ENCODE results near the gene PER2. TPM values are rescaled to one million over a fixed set of nuclear protein-coding genes. Genes with fewer than 3 reads are reported as not detected.
"Not testable (repeated sequence)": the region's sequence is repeated elsewhere in the genome, so short reads cannot be mapped to it uniquely, and the experiment has no call there.

Gene PER2, protein sequence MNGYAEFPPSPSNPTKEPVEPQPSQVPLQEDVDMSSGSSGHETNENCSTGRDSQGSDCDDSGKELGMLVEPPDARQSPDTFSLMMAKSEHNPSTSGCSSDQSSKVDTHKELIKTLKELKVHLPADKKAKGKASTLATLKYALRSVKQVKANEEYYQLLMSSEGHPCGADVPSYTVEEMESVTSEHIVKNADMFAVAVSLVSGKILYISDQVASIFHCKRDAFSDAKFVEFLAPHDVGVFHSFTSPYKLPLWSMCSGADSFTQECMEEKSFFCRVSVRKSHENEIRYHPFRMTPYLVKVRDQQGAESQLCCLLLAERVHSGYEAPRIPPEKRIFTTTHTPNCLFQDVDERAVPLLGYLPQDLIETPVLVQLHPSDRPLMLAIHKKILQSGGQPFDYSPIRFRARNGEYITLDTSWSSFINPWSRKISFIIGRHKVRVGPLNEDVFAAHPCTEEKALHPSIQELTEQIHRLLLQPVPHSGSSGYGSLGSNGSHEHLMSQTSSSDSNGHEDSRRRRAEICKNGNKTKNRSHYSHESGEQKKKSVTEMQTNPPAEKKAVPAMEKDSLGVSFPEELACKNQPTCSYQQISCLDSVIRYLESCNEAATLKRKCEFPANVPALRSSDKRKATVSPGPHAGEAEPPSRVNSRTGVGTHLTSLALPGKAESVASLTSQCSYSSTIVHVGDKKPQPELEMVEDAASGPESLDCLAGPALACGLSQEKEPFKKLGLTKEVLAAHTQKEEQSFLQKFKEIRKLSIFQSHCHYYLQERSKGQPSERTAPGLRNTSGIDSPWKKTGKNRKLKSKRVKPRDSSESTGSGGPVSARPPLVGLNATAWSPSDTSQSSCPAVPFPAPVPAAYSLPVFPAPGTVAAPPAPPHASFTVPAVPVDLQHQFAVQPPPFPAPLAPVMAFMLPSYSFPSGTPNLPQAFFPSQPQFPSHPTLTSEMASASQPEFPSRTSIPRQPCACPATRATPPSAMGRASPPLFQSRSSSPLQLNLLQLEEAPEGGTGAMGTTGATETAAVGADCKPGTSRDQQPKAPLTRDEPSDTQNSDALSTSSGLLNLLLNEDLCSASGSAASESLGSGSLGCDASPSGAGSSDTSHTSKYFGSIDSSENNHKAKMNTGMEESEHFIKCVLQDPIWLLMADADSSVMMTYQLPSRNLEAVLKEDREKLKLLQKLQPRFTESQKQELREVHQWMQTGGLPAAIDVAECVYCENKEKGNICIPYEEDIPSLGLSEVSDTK (N-terminal part only)
- 10 to 100 TPM; 17.4 to 17.6 TPM for total RNA-seq

DNA sequence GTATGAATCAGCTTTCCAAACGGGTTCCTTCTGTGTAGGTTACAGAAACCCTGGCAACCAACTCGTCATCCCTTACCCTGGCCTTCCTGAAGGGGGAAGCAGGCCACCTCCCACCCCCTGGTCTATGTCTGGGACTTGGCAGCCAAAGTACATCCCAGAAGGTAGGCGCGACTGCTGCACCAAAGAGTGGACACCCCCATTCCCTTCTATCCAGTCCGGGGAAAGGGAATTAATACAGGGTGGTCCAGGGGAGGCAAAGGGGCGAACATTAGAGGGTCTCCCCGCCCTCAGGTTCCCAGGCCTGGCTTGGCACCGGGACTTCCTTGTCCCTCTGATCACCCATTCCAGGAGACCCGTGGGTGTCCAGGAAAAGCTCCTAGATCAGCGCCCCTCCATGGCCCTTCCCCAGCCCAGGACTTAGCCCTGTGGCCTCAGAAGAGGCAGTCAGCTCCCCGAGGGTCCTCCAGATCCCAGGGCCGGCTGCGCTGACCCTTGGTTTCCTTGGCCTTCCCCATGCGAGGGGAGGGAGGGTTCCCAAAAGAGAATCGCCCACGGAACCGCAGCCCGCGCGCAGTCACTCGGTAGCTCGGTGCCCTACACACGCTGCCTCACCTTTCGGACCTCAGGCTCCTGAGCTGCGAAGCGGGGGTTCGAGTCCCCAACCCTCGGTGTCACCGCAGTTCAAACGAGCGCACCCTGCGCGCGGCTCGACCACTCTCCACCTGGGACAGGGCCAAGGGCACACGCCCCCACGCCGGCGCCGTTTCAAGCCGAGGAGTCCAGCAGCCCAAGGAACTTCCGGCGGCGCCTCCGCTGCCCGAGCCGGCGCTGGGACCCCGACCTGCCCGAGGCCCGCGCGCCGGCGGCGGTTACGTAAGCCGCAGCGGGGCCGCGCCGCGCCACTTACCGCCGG, at the start of gene PER2:
TSS of gene PER2 (minus strand) at position 874 of the 913 bp plus-strand sequence. CDS start 10,674 bp downstream, outside the sequence.
- Mint-ChIP-seq H3K4me3 (peak within 1 kb of the TSS; percentile 83), H3K27ac (peak within 1 kb of the TSS; percentile 96), H3K9me3 (no peaks in the 10 kb centered on the region), H3K27me3 (no peaks in the 10 kb centered on the region), H3K4me1 (ENCODE audit: low read depth) (peaks cover 44% of the 10 kb centered on the region), H3K36me3 (ENCODE audit: low read depth) (peaks cover 2% of the 10 kb centered on the region)
- ATAC-seq = peak; percentile 13
- DNase-seq = peak; percentile 59
- intact Hi-C loops (cut with micrococcal nuclease) = no loop called here
- POLR2A ChIA-PET = interaction anchor here (0.6 to 2.3 kb wide), 9 partner anchors 9 to 140 kb away, joined by 3 to 9 read pairs (median 3); partner anchors contain the start of gene ILKAP
- TF ChIP-seq, protein P1, sequence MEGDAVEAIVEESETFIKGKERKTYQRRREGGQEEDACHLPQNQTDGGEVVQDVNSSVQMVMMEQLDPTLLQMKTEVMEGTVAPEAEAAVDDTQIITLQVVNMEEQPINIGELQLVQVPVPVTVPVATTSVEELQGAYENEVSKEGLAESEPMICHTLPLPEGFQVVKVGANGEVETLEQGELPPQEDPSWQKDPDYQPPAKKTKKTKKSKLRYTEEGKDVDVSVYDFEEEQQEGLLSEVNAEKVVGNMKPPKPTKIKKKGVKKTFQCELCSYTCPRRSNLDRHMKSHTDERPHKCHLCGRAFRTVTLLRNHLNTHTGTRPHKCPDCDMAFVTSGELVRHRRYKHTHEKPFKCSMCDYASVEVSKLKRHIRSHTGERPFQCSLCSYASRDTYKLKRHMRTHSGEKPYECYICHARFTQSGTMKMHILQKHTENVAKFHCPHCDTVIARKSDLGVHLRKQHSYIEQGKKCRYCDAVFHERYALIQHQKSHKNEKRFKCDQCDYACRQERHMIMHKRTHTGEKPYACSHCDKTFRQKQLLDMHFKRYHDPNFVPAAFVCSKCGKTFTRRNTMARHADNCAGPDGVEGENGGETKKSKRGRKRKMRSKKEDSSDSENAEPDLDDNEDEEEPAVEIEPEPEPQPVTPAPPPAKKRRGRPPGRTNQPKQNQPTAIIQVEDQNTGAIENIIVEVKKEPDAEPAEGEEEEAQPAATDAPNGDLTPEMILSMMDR (IDR thresholded peaks at IDR 0.05) = no peak
- CTCF ChIA-PET = interaction anchor here (1.1 to 2.6 kb wide), 2 partner anchors 25 to 55 kb away, joined by 3 to 12 read pairs; no protein-coding TSS in a partner anchor

DNA sequence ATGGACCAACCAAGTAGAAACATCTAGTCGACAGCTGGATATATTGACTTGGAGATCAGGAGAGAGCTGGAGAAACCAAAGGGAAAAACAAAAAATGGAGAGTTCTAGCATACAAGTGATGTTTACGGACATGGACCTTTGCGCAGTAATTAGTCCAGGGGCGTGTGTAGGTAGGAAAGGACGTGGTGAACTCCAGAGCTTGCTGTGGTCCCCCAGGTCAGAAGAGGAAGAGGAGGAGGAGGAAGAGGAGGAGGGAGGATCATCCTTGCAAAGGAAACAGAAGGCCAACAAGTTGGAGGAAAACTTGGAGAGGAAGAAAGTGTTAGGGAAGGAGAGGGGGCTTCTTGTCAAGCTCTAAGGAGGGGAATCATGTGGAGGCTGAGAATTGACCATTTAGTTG, 49.4 kb upstream of the PER2 start:
- Mint-ChIP-seq H3K9me3 (no peaks in the 10 kb centered on the region), H3K27ac (no peak overlapping the region), H3K4me3 (no peak overlapping the region), H3K4me1 (ENCODE audit: low read depth) (peaks cover 4% of the 10 kb centered on the region), H3K27me3 (no peaks in the 10 kb centered on the region), H3K36me3 (ENCODE audit: low read depth) (peaks cover 6% of the 10 kb centered on the region)
- intact Hi-C loops (cut with micrococcal nuclease) = no loop called here
- TF ChIP-seq, protein P1 (IDR thresholded peaks at IDR 0.05) = no peak
- ATAC-seq (no peak), DNase-seq (no peak)
- CTCF ChIA-PET = interaction anchor here (1.1 to 1.5 kb wide), 2 partner anchors 20 to 33 kb away, joined by 4 to 6 read pairs; no protein-coding TSS in a partner anchor
- POLR2A ChIA-PET = no interaction called here

DNA sequence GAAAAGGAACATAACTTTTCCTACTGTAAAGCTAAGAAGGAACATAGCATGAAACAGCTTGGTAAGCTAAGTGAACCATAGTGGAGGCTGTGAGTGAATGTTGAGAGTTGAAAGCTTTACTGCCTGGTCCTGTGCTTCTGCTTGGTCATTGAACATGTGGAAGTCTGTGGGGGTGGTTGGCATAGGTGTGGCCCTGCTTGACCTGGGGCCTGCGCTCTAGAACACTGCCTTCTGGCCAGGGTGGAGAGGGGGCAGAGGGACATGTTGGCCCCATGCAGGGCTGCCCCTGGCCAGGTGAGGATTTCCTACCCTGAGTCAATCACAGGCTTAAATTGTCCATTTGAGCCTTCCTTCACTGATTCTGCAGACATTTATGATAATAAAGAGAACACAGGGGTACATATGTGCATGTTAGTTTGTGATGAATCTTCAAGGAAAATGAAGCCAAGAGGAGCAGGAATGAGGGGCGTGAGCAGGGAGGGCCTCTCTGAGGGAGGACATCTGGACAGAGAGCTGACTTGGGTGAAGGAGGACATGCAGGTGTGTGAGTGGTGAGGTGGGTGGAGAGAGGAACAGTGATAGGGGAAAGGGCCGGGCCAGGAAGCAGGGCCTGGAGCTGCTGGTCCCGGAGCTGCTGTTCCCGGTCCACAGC, 48.5 kb upstream of the PER2 start:
- ChIA-PET CTCF (interaction anchor here (1.5 kb wide), 1 partner anchor 20 kb away, joined by 6 read pairs; no protein-coding TSS in a partner anchor), POLR2A (no interaction called here)
- peaks cover 6% of the 10 kb centered on the region for H3K36me3 Mint-ChIP-seq (ENCODE audit: low read depth)
- peaks cover 4% of the 10 kb centered on the region for H3K4me1 Mint-ChIP-seq (ENCODE audit: low read depth)
- DNase-seq (no peak), ATAC-seq (no peak)
- no peaks in the 10 kb centered on the region for H3K9me3 Mint-ChIP-seq
- H3K27ac Mint-ChIP-seq = no peak overlapping the region
- TF ChIP-seq, protein P1 (IDR thresholded peaks at IDR 0.05) = no peak
- no peaks in the 10 kb centered on the region for H3K27me3 Mint-ChIP-seq
- intact Hi-C loops (cut with micrococcal nuclease) = no loop called here
- no peak overlapping the region for H3K4me3 Mint-ChIP-seq

DNA sequence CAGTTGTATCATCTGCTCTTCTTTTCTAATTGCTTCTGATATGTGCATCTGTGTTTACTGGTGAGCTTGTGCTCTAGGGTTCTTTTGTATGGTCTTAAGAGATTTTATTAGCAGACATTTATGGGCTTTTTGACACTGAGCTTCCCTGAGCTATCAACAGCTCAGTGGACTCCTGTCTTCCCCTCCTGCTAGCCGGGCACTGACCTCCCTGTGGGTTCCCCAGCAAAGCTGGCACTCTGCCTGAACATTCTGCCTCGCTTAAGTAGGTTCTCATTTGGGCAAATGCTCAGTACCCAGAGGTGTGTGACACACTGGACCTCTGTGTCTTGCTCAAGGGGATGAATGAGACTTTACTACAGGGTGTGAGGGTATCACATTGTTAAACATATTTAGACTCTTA, 47.7 kb upstream of the PER2 start:
- H3K27me3 Mint-ChIP-seq = no peaks in the 10 kb centered on the region
- ATAC-seq = no peak
- POLR2A ChIA-PET = no interaction called here
- TF ChIP-seq, protein P1 (IDR thresholded peaks at IDR 0.05) = no peak
- no peak for DNase-seq
- H3K4me1 Mint-ChIP-seq (ENCODE audit: low read depth) = peaks cover 4% of the 10 kb centered on the region
- CTCF ChIA-PET = no interaction called here
- H3K27ac Mint-ChIP-seq = no peak overlapping the region
- H3K4me3 Mint-ChIP-seq = no peak overlapping the region
- no peaks in the 10 kb centered on the region for H3K9me3 Mint-ChIP-seq
- H3K36me3 Mint-ChIP-seq (ENCODE audit: low read depth) = peaks cover 6% of the 10 kb centered on the region
- intact Hi-C loops (cut with micrococcal nuclease) = no loop called here

DNA sequence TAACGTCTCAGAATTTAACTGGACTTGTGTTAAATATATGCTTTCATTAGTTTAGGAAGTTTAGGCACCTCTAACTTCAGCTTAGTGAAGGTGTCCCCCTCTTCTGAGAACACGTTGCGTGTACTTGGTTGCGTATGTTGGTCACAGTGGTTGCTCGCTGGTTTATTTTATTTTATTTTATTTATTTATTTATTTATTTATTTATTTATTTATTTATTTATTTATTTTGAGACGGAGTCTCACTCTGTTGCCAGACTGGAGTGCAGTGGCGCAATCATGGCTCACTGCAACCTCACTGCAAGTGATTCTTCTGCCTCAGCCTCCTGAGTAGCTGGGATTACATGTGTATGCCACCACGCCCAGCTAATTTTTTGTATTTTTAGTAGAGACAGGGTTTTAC, 47.2 kb upstream of the PER2 start:
- H3K36me3 Mint-ChIP-seq (ENCODE audit: low read depth); intact Hi-C loops (cut with micrococcal nuclease); POLR2A ChIA-PET; H3K27me3 Mint-ChIP-seq; H3K27ac Mint-ChIP-seq; CTCF ChIA-PET; DNase-seq; H3K4me1 Mint-ChIP-seq (ENCODE audit: low read depth); H3K4me3 Mint-ChIP-seq; ATAC-seq; H3K9me3 Mint-ChIP-seq: not testable (repeated sequence)
